Measurements from ENCODE around the gene CCBE1. TPM values are rescaled to one million over a fixed set of nuclear protein-coding genes. Genes with fewer than 3 reads are reported as not detected.

Gene CCBE1
- total and polyA plus RNA-seq, 12 donors = 4.8 to 56.8 (median 26.4) TPM

DNA sequence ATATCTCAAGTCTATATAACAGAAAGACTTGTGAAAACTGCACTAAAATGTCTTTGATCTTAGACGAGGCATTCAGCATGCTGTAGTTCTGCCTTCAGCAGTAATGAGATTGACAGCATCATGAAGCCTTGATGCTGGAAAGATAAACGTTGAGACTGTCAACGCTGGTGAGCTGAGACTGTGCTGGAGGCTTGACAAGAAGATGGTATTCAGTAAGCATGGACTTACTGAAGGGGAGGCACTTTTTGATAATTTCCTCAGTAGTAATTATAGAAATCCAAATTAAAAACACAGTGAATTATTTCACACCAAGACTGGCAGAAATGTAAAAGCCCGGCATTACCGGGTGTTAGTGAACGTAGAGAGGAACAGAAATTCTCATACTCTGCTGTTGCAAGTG, 162.2 kb downstream of the CCBE1 start:
- no peak overlapping the region for H3K4me3 ChIP-seq
- no peaks in the 10 kb centered on the region for H3K4me1 ChIP-seq (replicated peaks in 1 of 2)
- H3K36me3 ChIP-seq (replicated peaks in 1 of 2) = no peaks in the 10 kb centered on the region
- H3K27me3 ChIP-seq = no peaks in the 10 kb centered on the region
- DNase-seq = no peak
- TF ChIP-seq, protein P1, sequence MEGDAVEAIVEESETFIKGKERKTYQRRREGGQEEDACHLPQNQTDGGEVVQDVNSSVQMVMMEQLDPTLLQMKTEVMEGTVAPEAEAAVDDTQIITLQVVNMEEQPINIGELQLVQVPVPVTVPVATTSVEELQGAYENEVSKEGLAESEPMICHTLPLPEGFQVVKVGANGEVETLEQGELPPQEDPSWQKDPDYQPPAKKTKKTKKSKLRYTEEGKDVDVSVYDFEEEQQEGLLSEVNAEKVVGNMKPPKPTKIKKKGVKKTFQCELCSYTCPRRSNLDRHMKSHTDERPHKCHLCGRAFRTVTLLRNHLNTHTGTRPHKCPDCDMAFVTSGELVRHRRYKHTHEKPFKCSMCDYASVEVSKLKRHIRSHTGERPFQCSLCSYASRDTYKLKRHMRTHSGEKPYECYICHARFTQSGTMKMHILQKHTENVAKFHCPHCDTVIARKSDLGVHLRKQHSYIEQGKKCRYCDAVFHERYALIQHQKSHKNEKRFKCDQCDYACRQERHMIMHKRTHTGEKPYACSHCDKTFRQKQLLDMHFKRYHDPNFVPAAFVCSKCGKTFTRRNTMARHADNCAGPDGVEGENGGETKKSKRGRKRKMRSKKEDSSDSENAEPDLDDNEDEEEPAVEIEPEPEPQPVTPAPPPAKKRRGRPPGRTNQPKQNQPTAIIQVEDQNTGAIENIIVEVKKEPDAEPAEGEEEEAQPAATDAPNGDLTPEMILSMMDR (IDR thresholded peaks at IDR 0.05) = no peak
- no peak overlapping the region for H3K27ac ChIP-seq
- intact Hi-C loops (cut with DNase I) = no loop called here
- WGBS, 4 donors = 57 to 70% (median 68%) methylated on average over 6 of the region's 6 CpGs
- H3K9me3 ChIP-seq (replicated peaks in 1 of 3) = no peaks in the 10 kb centered on the region

DNA sequence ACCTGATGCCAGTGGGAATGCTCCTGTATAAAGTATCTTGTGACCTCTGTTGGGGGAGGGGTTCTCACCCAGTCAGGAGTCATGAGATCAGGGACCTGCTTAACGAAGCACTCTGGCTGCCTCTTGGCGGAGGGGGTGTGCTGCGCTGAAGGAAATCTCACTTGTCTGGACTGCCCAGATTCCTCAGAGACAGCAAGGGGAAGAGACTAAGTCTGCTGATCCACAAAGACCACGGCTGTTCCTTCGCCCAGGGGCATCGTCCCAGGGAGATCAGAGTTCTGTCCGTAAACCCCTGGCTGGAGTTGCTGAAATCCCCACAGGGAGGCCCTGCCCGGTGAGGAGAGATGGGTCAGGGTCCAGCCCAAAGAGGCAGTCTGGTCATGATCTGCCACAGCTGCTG, 168.4 kb downstream of the CCBE1 start:
- no peaks in the 10 kb centered on the region for H3K9me3 ChIP-seq (replicated peaks in 1 of 3)
- no peak overlapping the region for H3K27ac ChIP-seq
- no peak for TF ChIP-seq POLR2A (IDR thresholded peaks at IDR 0.05)
- TF ChIP-seq, protein P1 (IDR thresholded peaks at IDR 0.05) = no peak
- H3K4me1 ChIP-seq (replicated peaks in 1 of 2) = no peaks in the 10 kb centered on the region
- H3K27me3 ChIP-seq = no peaks in the 10 kb centered on the region
- intact Hi-C loops (cut with DNase I) = no loop called here
- WGBS, 4 donors = 87 to 92% (median 90%) methylated on average over 8 of the region's 8 CpGs; no CpG with 5 or more reads in 1 of the 4 donors
- H3K36me3 ChIP-seq (replicated peaks in 1 of 2) = no peaks in the 10 kb centered on the region
- H3K4me3 ChIP-seq = no peak overlapping the region
- no peak for DNase-seq

DNA sequence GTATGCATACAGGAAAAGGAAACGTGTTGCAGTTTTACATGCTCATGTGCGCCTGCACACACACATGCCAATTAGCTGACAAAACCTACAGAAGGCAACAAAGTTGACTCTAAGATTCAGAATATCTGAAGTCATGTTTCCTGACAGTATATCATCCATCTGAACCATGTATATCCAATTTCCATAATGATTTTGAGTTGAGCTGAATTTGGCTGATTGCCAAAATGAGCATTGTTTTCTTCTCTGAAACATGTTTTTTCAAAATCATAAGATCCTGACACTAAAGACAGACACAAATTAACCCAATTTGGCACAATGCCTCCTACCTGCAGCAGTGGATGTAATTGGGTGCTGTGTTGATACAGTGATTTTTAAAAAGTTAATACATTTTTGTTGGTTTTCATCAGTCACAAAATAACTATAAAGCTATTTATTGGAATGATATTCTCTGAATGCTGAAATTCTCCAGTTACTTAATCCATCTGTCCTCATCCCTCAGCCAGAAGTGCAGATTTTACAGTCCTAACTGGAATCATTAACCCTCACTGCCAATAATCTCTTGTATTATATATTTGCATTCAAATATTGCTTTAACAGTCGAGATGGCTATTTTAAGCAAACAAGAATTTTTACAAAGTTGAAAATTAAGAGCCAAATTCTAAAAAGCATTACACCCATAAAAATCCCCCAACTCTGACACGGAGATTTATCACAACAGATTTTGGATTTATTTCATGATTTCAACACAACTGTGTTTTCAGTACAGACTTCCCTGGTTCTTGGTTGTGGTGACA, 176.5 kb downstream of the CCBE1 start:
- no peak for DNase-seq
- Histone ChIP-seq H3K36me3 (replicated peaks in 1 of 2) (no peaks in the 10 kb centered on the region), H3K4me1 (replicated peaks in 1 of 2) (peaks cover 10 to 19% of the 10 kb centered on the region in 2 donors), H3K27ac (no peak overlapping the region), H3K27me3 (no peaks in the 10 kb centered on the region), H3K9me3 (replicated peaks in 1 of 3) (no peaks in the 10 kb centered on the region), H3K4me3 (no peak overlapping the region)
- 80 to 89% (median 87%) methylated on average over 4 of the region's 4 CpGs for WGBS, 4 donors
- no peak for TF ChIP-seq POLR2A (IDR thresholded peaks at IDR 0.05)
- TF ChIP-seq, protein P1 (IDR thresholded peaks at IDR 0.05) = no peak
- intact Hi-C loops (cut with DNase I) = no loop called here

DNA sequence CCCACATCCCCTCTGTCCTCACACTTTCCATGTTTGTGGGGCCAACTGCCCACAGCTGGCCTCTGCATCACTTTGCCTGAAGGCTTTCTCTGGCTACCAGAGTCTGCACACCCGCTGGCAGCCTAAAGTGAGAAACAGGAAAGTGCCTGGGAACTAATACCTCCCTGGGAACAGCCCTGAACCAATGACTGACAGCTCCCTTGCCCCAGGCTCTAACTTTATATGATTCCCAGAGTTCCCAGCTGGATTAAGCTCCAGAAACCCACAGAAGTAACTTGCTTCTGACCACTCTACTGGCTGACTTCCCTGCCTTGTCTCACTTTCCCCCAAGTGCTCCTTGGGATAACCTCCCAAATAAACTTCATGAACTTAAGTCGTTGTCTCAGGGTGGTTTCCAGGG, 178.5 kb downstream of the CCBE1 start:
- WGBS, 4 donors = 72 to 94% (median 82%) methylated on average over 2 of the region's 2 CpGs
- no peaks in the 10 kb centered on the region for H3K27me3 ChIP-seq
- no peak overlapping the region for H3K27ac ChIP-seq
- TF ChIP-seq, protein P1 (IDR thresholded peaks at IDR 0.05) = no peak
- TF ChIP-seq POLR2A (IDR thresholded peaks at IDR 0.05) = no peak
- intact Hi-C loops (cut with DNase I) = no loop called here
- H3K9me3 ChIP-seq (replicated peaks in 1 of 3) = no peaks in the 10 kb centered on the region
- H3K36me3 ChIP-seq (replicated peaks in 1 of 2) = no peaks in the 10 kb centered on the region
- peaks cover 19 to 39% of the 10 kb centered on the region in 2 donors for H3K4me1 ChIP-seq (replicated peaks in 1 of 2)
- no peak for DNase-seq
- H3K4me3 ChIP-seq = no peak overlapping the region

All from adrenal gland (tissue), 12 donors.